GM23248 (cell line): Measurements from ENCODE around the gene TAPBPL.
"Not testable (repeated sequence)": the region's sequence is repeated elsewhere in the genome, so short reads cannot be mapped to it uniquely, and the experiment has no call there.

Experiments used
- EZH2 ChIP-seq: fragments of 200-600 bp; sonication (generic); IDR thresholded peaks from 2 replicates; pipeline ENCODE4 v1.6.1; 2018; ENCODE audit warnings: antibody characterized with exemption, mild to moderate bottlenecking; ENCODE audit not compliant: insufficient read depth, poor library complexity, severe bottlenecking
- EZH2phosphoT487 ChIP-seq: fragments of 200-600 bp; sonication (generic); IDR thresholded peaks from 2 replicates; pipeline ENCODE4 v1.6.1; 2018; ENCODE audit warnings: antibody characterized with exemption, moderate library complexity, mild to moderate bottlenecking, low read depth; ENCODE audit not compliant: insufficient read depth

- TF ChIP-seq EZH2phosphoT487, EZH2: not testable (repeated sequence)
Measured at GRCh38 chr12:6477601-6478377, 25.9 kb downstream of the TAPBPL start.
